A549 (cell line): Measurements from ENCODE around the gene SHD. TPM values are rescaled to one million over a fixed set of nuclear protein-coding genes. Genes with fewer than 3 reads are reported as not detected.

Experiments used
- ATAC-seq, 2 experiments: fragments of 200-7000 bp in 1 of 2; fragments of >200 bp in 1 of 2; cut with Nextera tagmentation in 1 of 2; cut with Tn5 transposase in 1 of 2; 3 replicates each; pipeline versions ENCODE4 v1.8.0 to v1.9.1; 2018 to 2020; ENCODE audit warnings: mild to moderate bottlenecking in 1 of 2, moderate library complexity in 1 of 2
- CTCF ChIA-PET: fragments of 300-600 bp; sonication (Branson Sonifier 250); formaldehyde crosslinking; extraction: SDS; loops from one replicate; lab custom pipeline; 2021; ENCODE audit warnings: antibody characterized with exemption, inconsistent platforms; lab: Yijun Ruan, JAX
- POLR2A ChIA-PET: fragments of 350-600 bp; formaldehyde crosslinking; extraction: SDS; loops from one replicate; lab custom pipeline; 2021; ENCODE audit warnings: antibody characterized with exemption, inconsistent platforms; lab: Yijun Ruan, JAX
- DNase-seq, 2 experiments: peaks; one replicate each; pipeline versions ENCODE4 v3.0.0 to v3.0.0-alpha.2; 2011 to 2016; ENCODE audit warnings: low read depth in 1 of 2, low spot score in 1 of 2
- FAIRE-seq: peaks from 2 replicates; lab custom pipeline; 2011; peaks lifted over from hg19 to GRCh38; lab: Jason Lieb, UNC
- H3K27ac ChIP-seq, 2 experiments: fragments of >200 bp; sonication (Bioruptor Twin); formaldehyde crosslinking; 3 replicates each; pipeline ENCODE4 v1.5.1; 2016 to 2017
- H3K4me1 ChIP-seq: fragments of >200 bp; sonication (Bioruptor Twin); formaldehyde crosslinking; 3 replicates; pipeline ENCODE4 v1.6.1; 2016
- H3K4me2 ChIP-seq: fragments of >200 bp; sonication (Bioruptor Twin); formaldehyde crosslinking; 3 replicates; pipeline ENCODE4 v1.6.1; 2016
- H3K4me3 ChIP-seq: fragments of >200 bp; sonication (Bioruptor Twin); formaldehyde crosslinking; 3 replicates; pipeline ENCODE4 v1.5.1; 2016
- H3K9me3 ChIP-seq: fragments of >200 bp; sonication (Bioruptor Twin); formaldehyde crosslinking; 3 replicates; pipeline ENCODE4 v1.6.1; 2016
- BCL3 ChIP-seq: fragments of >200 bp; sonication (Bioruptor Twin); formaldehyde crosslinking; IDR thresholded peaks from 3 replicates; pipeline ENCODE4 v1.6.1; 2016
- CEBPB ChIP-seq, 2 experiments: fragments of >200 bp in 1 of 2; sonication (Bioruptor Twin) in 1 of 2; formaldehyde crosslinking in 1 of 2; IDR thresholded peaks; 2 replicates each; pipeline ENCODE4 v1.6.1; 2012 to 2016
- CHD2 ChIP-seq: fragments of 150-350 bp; IDR thresholded peaks from 2 replicates; pipeline ENCODE4 v1.6.1; 2014; ENCODE audit warnings: low read length; ENCODE audit not compliant: partially characterized antibody
- EHF ChIP-seq: fragments of 250-450 bp; sonication (Bioruptor Pico); IDR thresholded peaks from 2 replicates; pipeline ENCODE4 v1.5.0; 2020; ENCODE audit warnings: mild to moderate bottlenecking
- ESRRA ChIP-seq: fragments of 150-350 bp; IDR thresholded peaks from 2 replicates; pipeline ENCODE4 v1.6.1; 2014; ENCODE audit warnings: mild to moderate bottlenecking, low read length, borderline replicate concordance
- FOSB ChIP-seq: fragments of 250-450 bp; sonication (Bioruptor Pico); IDR thresholded peaks from 2 replicates; pipeline ENCODE4 v1.5.0; 2020; ENCODE audit warnings: mild to moderate bottlenecking, moderate library complexity
- FOXS1 ChIP-seq: fragments of 250-450 bp; sonication (Bioruptor Pico); IDR thresholded peaks from 2 replicates; pipeline ENCODE4 v1.5.0; 2020; ENCODE audit warnings: mild to moderate bottlenecking, moderate library complexity
- HDAC2 ChIP-seq: fragments of 200-600 bp; sonication (generic); IDR thresholded peaks from 2 replicates; pipeline ENCODE4 v1.6.1; 2016
- HES2 ChIP-seq: fragments of >200 bp; sonication (Bioruptor Twin); formaldehyde crosslinking; IDR thresholded peaks from 2 replicates; pipeline ENCODE4 v1.6.1; 2016
- HEYL ChIP-seq: fragments of 250-450 bp; sonication (Bioruptor Pico); IDR thresholded peaks from 2 replicates; pipeline ENCODE4 v1.8.0; 2021; ENCODE audit warnings: mild to moderate bottlenecking, moderate library complexity
- HOXB13 ChIP-seq: fragments of 250-450 bp; sonication (Bioruptor Pico); IDR thresholded peaks from 2 replicates; pipeline ENCODE4 v1.5.0; 2020; ENCODE audit warnings: low read depth, mild to moderate bottlenecking, moderate library complexity
- JUN ChIP-seq, 2 experiments: fragments of >200 bp; sonication (Bioruptor Twin); formaldehyde crosslinking; IDR thresholded peaks; 2 replicates in 1 of 2; 3 replicates in 1 of 2; pipeline ENCODE4 v1.6.1; 2016 to 2017
- JUNB ChIP-seq: fragments of >200 bp; sonication (Bioruptor Twin); formaldehyde crosslinking; IDR thresholded peaks from 2 replicates; pipeline ENCODE4 v1.6.1; 2016
- KDM1A ChIP-seq: fragments of 200-600 bp; sonication (generic); IDR thresholded peaks from 2 replicates; pipeline ENCODE4 v1.6.1; 2016; ENCODE audit warnings: low read depth, mild to moderate bottlenecking
- MAFK ChIP-seq: fragments of 450-650 bp; IDR thresholded peaks from 2 replicates; pipeline ENCODE4 v1.6.1; 2014; ENCODE audit not compliant: partially characterized antibody
- MAX ChIP-seq: IDR thresholded peaks from 2 replicates; pipeline ENCODE4 v1.6.1; 2012
- MAZ ChIP-seq: fragments of 150-350 bp; IDR thresholded peaks from 2 replicates; pipeline ENCODE4 v1.6.1; 2014; ENCODE audit warnings: antibody characterized with exemption, low read depth, low read length, borderline replicate concordance
- MYC ChIP-seq: IDR thresholded peaks from 2 replicates; pipeline ENCODE4 v1.6.1; 2012; ENCODE audit warnings: mild to moderate bottlenecking, inconsistent platforms, low read length, improper control_type of control experiment, borderline replicate concordance
- POLR2A ChIP-seq: IDR thresholded peaks from 2 replicates; pipeline ENCODE4 v1.6.1; 2012; ENCODE audit warnings: mild to moderate bottlenecking, low read length
- REST ChIP-seq: fragments of 200-600 bp; sonication (generic); IDR thresholded peaks from 2 replicates; pipeline ENCODE4 v1.6.1; 2016; ENCODE audit warnings: antibody characterized with exemption, mild to moderate bottlenecking, moderate library complexity
- RFX5 ChIP-seq: fragments of 450-650 bp; IDR thresholded peaks from 2 replicates; pipeline ENCODE4 v1.7.1; 2014; ENCODE audit warnings: antibody characterized with exemption, mild to moderate bottlenecking, moderate library complexity
- RNF2 ChIP-seq: fragments of 200-600 bp; sonication (generic); IDR thresholded peaks from 2 replicates; pipeline ENCODE4 v1.6.1; 2016; ENCODE audit warnings: low read depth, mild to moderate bottlenecking, antibody characterized with exemption, moderate library complexity, borderline replicate concordance
- SMC3 ChIP-seq: fragments of >200 bp; sonication (Bioruptor Twin); formaldehyde crosslinking; IDR thresholded peaks from 3 replicates; pipeline ENCODE4 v1.6.1; 2018; ENCODE audit warnings: inconsistent platforms
- TFCP2L1 ChIP-seq: fragments of 250-450 bp; sonication (Bioruptor Pico); IDR thresholded peaks from 2 replicates; pipeline ENCODE4 v1.5.0; 2021; ENCODE audit warnings: mild to moderate bottlenecking
- ZC3H11A ChIP-seq: fragments of 450-650 bp; IDR thresholded peaks from 2 replicates; pipeline ENCODE4 v1.6.1; 2014; ENCODE audit warnings: antibody characterized with exemption, mild to moderate bottlenecking
- ZNF302 ChIP-seq: fragments of 250-450 bp; sonication (Bioruptor Pico); IDR thresholded peaks from 2 replicates; pipeline ENCODE4 v1.9.0; 2021; ENCODE audit warnings: inconsistent platforms, mild to moderate bottlenecking, moderate library complexity
- ZSCAN20 ChIP-seq: fragments of 250-450 bp; sonication (Bioruptor Pico); IDR thresholded peaks from 2 replicates; pipeline ENCODE4 v1.8.0; 2022; ENCODE audit warnings: mild to moderate bottlenecking, moderate library complexity
- WGBS: methylation state at CpG from one replicate; pipeline ENCODE4 v1.1.6; 2017; ENCODE audit errors: missing lambda C conversion rate; 5-methylcytosine and 5-hydroxymethylcytosine counted together
- polyA plus RNA-seq, 4 experiments: library from polyadenylated mRNA; depleted of rRNA in 3 of 4; stranded (reverse); fragments of >200 nt; fragmentation: RNase III in 1 of 4; extraction: RNeasy Plus Mini Kit Qiagen cat#74134 plus additional on column Dnase treatment in 1 of 4; gene quantifications; 2 replicates in 3 of 4; 3 replicates in 1 of 4; pipeline ENCODE4 v1.2.3, GENCODE V29; 2011 to 2017

Gene SHD
- polyA plus RNA-seq, 2 of the 4 experiments (the other 2 are of a cell fraction): 0.08 TPM; not detected in 1

- no peak overlapping the region for H3K27ac ChIP-seq
- ChIA-PET POLR2A (no interaction called here), CTCF (no interaction called here)
- H3K4me1 ChIP-seq: no peaks in the 10 kb centered on the region
- H3K4me2 ChIP-seq: no peak overlapping the region
- DNase-seq (no peak), FAIRE-seq (no peak), ATAC-seq (no peak)
- TF ChIP-seq BCL3: no peak
- TF ChIP-seq HES2: no peak
- no peak for TF ChIP-seq EHF (CRISPR knock-in tag)
- TF ChIP-seq HDAC2: no peak
- no peak for TF ChIP-seq KDM1A
- TF ChIP-seq SMC3: no peak
- TF ChIP-seq MAX: no peak
- TF ChIP-seq MYC: no peak
- WGBS: 83% methylated on average over 6 of the region's 7 CpGs
- no peaks in the 10 kb centered on the region for H3K9me3 ChIP-seq
- H3K4me3 ChIP-seq: no peak overlapping the region
These were observed 56.0 kb downstream of the SHD start for GRCh38 chr19:4334929-4335570.

GRCh38 chr19:4337906-4338440, 58.9 kb downstream of the SHD start:
- H3K4me2 ChIP-seq: no peak overlapping the region

GRCh38 chr19:4338441-4339355, 59.6 kb downstream of the SHD start, which contains the start of gene STAP2:
TSS of gene STAP2 (minus strand) at chr19:4338827. CDS start at chr19:4338753, 74 bp downstream.
- no peak for FAIRE-seq
- no peak within 1 kb of the TSS for H3K4me3 ChIP-seq
- no peak within 1 kb of the TSS for H3K4me2 ChIP-seq
- 0 out of 3 replicates have a peak, but pooled peaks cover 3% of the 10 kb centered on the region for H3K4me1 ChIP-seq
- no peak within 1 kb of the TSS for H3K27ac ChIP-seq
- WGBS: 70% methylated on average over 26 of the region's 27 CpGs
- H3K9me3 ChIP-seq: no peaks in the 10 kb centered on the region
- DNase-seq: no peak
- ChIA-PET CTCF (no interaction called here), POLR2A (interaction anchor here (0.5 kb wide), 1 partner anchor 69 kb away, joined by 3 read pairs; no protein-coding TSS in a partner anchor)
- ATAC-seq: no peak
- TF ChIP-seq RFX5 (no peak), JUN (IDR thresholded peaks at IDR 0.05) (no peak), MYC (no peak), FOSB (CRISPR knock-in tag) (no peak), ZC3H11A (no peak), ESRRA (no peak), HEYL (no peak), MAFK (no peak), CEBPB (IDR thresholded peaks at IDR 0.05) (no peak), JUNB (no peak), MAZ (no peak), TFCP2L1 (CRISPR knock-in tag) (no peak), HOXB13 (CRISPR knock-in tag) (no peak), REST (no peak), POLR2A (no peak), ZSCAN20 (CRISPR knock-in tag) (no peak)

More at GRCh38 chr19:4337906-4338440, 58.9 kb downstream of the SHD start:
- FAIRE-seq (no peak), ATAC-seq (no peak), DNase-seq (no peak)
- Histone ChIP-seq H3K4me1 (0 out of 3 replicates have a peak, but pooled peaks cover 3% of the 10 kb centered on the region), H3K27ac (no peak overlapping the region), H3K4me3 (no peak overlapping the region), H3K9me3 (no peaks in the 10 kb centered on the region)
- POLR2A ChIA-PET: no interaction called here
- WGBS: 79% methylated on average over 14 of the region's 14 CpGs
- TF ChIP-seq CHD2 (no peak), RNF2 (no peak), ZNF302 (CRISPR knock-in tag) (no peak), FOXS1 (CRISPR knock-in tag) (no peak), FOSB (CRISPR knock-in tag) (no peak), BCL3 (no peak), SMC3 (no peak)
- CTCF ChIA-PET: no interaction called here
